Mesenteric fat pad (tissue), 1 donor: ENCODE results near the gene MLXIPL. TPM values are rescaled to one million over a fixed set of nuclear protein-coding genes. Genes with fewer than 3 reads are reported as not detected.
"Not testable (repeated sequence)": the region's sequence is repeated elsewhere in the genome, so short reads cannot be mapped to it uniquely, and the experiment has no call there.

ENCODE experiments used
- DNase-seq: peaks from one replicate; pipeline ENCODE4 v3.0.0-alpha.2; 2020; ENCODE audit warnings: low spot score
- total RNA-seq: library from RNA; stranded (reverse); fragmentation: NEBNext Ultra II Directional; extraction: Animal tissue kit (Norgen Biotek cat#: 25700); gene quantifications from one replicate; pipeline ENCODE4 v1.2.1, GENCODE V29; 2021
- donor health status: DM: yes; HTN: yes; CAD: no.

Gene MLXIPL
- total RNA-seq, 1 donor from 2014 or later: 91.5 TPM

DNA sequence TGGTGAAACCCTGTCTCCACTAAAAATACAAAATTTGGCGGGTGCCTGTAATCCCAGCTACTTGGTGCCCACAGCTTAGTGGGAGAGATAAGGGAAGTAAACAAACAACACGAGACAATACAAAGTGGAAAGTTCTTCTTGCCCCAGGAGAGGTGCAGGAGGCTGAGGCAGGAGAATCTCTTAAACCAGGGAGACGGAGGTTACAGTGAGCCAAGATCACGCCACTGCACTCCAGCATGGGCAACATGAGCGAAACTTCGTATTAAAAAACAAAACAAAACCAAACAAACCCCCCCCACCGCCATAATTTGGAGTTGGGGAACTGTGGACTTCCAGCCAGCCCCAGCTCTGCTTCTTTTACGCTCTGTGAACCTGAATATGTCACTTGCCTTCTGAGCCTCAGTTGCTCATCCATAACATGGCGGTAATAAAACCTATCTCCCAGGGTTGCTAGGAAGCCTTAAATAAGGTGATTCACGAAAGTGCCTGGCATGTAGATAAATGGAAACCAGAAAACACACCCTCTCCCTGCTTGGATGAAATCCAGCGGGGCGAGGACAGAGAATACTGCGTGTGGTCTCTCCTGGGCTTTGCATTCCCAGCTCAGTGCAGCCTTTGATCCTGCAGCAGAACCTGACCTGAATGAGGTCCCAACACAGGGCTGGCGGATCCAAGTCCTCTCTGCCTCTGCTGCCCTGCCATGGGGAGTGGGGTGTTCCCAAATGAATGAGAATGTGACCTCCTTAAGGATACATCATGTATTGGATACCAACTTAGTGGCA is 10.2 kb downstream of the MLXIPL start:
- DNase-seq: no peak

DNA sequence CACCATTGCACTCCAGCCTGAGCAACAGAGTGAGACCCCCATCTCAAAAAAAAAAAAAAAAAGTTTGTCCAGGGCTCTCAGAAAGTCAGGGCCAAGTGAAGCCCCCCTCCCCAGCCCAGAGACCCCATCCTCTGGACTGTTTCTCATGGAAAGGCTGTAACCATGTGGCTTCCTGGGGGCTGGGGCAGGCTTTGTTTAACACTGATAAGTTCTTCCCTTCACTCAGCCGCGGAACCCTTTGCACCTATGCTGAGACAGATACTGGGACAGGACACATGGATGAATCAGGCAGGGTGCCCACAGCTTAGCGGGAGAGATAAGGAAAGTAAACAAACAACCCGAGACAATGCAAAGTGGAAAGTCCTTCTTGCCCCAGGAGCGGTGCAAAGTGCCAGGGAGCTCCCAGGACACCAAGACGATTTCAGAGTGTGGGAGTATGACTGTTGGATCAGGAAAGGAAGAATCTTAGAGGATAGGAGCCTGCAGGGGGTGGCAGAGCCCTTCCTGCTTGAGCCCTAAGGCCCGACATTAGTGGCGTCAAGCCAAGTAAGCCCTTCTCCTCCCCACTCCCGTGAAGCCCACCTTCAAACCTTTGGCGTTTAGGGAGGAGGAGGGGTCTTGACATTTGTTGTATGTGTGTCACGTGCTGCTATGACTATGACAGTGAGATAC is 11.6 kb downstream of the MLXIPL start:
- DNase-seq: no peak

DNA sequence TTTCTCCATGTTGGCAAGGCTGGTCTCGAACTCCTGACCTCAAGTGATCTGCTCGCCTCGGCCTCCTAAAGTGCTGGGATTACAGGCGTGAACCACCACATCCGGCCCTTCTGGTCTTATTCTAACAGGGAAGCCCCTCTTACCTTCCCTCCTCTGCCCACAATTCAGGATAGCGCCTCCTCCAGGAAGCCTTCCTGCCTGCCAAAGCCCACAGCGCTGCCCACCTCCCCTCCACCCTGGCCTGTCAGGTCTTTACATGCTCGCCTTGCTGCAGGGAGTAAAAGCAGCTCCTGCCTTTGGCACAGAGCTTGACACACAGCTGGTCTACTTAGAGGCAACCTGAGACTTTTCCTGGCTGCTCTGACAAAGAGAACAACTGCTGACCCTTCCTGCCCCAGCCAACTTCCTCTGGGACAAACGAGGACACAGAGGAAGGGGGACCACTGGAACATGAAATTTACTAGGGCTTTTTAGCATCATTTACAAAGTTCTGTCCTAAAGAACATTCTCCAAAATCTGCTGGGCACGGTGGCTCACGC is 13.2 kb downstream of the MLXIPL start:
- DNase-seq: no peak

DNA sequence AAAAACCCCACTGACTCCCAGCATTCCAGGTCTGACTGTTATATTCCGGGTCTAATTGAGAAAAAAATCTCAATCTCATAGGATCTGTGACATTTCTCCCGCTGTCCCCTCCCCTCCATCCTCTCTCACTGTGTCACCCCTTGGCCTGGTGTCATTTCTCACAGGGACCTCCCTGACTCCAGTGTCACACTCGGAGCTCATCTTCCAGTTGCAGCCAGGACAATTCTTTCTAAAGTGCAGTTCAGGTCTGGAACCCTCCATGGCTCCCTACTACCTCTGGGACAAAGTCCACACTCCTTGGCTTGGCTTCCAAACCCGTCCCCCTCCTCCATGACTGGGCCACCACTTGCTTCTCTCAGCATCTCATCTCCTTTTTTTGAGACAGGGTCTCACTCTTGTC is 14.2 kb downstream of the MLXIPL start:
- no peak for DNase-seq

DNA sequence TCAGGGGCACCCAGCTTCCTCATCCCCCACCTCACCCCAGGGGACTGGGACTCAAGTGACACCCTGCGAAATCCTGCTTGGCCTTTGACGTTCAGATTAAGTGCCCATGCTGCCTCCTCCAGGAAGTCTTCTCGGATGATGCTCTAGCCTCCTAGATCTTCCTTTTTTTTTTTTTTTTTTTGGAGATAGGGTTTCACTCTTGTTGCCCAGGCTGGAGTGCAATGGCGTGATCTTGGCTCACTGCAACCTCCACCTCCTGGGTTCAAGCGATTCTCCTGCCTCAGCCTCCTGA is 16.7 kb downstream of the MLXIPL start:
- DNase-seq: not testable (repeated sequence)

DNA sequence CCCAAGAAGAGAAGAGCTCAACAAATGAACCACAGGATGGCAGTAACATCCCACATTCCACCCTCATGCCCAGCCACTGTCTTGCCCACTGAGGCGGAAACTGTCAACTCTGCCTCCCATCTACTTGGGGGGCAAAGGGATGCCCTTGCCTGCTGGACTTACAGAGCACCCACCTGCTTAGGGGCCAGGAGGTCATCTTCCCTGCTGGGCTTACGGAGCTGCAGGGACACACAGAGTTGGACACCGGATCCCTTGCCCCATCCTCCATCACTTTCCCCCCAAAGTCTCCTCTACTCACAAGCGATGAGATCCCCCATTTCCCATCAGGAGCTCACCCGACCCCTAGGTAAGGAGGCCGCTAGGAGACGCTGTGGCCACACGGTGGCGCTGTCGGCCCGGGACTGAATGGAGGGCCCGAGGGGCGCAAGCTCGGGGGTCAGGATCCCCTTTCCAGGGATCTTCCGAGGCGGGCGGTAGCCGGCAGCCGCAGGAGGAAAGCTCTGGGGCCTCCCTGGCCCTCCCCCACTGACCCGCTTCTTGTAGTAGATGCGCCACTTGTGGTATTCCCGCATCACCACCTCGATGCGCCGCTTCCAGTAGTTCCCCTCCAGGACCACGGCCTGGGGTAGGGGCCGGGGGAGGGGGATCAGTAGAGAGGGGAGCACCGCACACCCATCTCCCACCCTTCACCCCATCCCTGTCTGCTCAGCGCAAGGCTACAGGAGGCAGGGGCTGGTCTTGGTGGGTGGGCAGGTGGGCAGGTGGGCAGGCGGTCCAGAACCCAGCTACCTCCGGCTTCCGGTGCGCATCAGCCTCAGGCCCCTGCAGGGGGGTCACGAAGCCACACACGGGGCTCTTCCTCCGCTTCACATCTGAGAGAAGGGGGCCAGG is 17.3 kb downstream of the MLXIPL start:
- DNase-seq: no peak

DNA sequence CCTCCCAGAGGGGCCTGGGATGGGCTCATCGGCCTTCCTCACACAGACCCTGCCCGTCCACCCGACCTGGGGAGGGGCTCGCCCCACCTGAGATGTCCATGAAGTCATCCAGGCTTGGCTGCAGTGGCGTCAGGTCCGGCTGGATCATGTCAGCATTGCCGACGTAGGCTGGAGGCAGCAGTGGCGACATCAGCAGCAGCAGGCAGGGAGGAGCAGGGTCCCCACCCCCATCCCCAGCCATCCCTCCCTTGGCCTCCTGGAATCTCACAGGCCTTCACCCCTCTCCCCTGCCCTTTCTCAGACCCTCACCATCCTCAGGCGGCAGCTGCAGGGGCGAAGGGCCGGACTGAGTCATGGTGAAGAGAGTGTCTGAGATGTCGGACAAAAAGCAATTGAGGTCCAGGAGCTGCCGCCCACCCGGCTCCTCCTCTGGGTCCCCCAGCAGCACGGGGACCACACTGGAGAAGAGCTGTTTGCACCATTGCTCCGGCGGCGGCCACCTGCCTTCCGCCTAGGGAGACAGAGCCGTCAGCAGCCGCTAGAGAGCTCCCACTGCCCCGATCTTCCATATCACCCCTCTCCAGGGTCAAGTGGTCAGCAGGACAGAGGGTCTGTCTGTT is 18.6 kb downstream of the MLXIPL start:
- no peak for DNase-seq

DNA sequence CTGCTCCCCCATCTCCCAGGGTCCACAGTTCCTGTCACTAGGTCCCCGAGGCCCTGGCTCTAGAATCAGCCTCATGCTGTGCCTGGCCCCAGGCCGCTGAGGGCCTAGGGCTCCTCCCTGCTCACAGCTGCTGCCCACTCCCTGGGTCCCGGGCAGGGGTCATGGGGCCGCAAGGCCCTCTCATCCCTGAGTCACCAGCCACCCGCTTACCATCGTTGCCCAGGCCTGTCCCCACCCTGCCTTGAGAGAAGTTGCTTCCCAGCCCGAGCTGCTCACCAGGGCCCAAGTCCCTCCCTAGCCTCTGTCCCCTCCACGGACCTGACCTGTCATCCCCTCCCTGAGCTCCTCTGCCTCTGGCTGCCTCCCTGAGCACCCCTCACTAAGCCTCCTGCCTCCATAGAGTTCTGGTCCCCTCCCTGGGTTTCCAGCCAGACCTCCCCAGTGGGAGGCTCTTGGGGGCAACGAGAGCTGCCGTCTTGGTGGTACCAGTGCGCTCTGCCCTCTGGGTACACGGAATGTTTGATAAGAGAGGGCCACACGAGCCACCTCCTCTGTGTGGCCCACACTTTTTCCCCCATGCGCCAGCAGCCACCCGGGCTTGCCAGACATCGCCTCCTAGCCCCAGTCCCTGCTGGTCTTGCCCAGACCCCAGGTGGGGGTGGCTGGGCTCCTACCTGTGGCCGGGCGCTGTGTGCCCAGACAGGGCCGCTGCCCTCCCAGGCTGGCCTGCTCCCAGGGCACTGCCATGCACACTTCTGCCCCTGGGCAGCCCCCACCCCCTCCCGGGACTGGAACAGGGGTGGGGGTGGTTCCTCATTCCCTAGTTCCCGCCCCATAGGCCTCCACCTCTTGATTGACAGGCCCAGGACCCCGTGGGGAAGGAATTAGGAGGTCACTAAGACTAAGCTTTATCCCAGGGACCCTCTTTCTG is 21.3 kb downstream of the MLXIPL start:
- no peak for DNase-seq

DNA sequence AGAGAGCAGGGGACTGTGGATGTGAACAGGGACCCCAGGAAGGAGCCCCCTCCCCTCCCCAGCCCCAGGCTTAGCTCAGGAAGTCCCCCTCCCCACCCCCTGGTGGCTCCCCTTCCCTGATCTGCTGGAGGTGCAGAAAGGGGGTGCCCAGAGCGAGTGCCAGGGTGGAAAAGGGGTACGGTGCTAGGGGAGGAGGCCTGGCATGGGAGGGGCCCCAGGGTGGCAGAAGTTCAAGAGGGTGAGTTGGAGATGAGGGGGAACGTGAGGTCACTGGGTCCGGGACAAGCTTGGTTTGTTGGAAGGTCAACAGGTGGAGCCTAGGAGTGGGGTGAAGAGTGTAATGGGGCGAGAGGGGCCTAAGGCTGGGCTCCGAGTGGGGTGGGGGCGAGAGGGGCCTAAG is 24.4 kb downstream of the MLXIPL start:
- DNase-seq: no peak

DNA sequence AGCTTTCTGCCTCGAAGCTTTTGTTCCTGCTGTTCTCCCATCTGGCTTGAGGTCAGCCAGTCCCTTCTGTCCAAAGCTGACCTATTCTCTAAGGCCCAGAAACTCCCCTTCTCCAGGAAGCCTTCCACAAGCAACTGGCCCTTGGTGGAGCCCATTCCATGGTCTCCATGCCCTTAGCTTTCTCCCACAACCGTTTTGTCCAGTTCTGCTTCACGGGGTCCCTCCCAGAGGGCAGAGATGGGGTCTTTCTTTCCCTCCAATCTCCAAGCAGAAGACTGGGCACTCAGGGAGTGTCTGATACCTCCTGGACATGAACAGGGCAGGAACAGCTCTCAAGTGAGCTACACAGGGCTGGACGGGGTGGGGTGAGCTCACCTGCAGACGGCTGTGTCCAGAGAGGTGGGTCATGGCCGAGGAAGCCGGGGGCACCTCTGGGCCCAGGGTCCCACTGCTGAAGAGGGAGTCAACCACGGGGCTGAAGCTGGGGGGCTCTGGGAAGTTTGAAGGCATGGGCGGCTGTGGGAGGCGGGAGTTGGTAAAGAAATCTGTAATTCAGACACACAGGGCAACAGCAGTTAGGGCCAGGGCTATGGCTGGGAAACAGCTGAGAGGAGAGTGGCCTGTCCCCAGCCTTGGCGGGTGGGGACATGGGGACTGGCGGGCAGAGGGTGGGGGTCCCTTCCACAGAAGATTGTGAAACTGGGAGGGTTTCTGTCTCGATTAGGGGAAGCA is 25.0 kb downstream of the MLXIPL start:
- no peak for DNase-seq

DNA sequence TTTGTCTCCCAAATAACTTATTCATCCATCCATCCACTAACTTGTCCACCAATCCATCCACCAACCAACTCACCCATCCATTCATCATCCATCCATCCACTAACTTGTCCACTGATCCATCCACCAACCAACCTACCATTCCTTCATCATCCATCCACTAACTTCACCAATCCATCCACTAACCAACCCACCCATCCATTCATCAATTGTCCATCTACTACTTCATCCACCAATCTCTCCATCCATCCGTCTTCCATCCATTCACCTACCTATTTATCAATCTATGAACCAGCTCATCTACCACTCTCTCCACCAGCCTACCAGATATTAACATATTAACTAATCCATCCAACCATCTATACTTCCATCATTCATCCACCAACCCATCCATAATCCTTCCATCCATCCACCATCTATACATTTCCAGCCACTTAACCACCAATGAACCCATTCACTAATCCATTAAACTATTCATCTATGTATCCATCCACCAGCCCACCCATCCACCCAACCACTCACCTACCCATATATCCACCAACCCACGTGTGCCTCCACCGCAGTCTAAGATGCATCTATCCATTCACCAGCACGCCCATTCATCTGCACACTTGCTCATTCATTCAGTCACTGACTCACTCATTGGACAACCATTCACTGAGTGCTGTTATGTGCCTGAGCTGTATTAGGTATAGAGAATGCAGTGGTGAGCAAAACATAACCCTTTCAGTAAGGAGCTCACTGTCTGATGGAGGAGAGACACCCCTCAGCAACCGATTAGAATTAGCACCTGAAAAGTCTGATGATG is 26.1 kb downstream of the MLXIPL start:
- no peak for DNase-seq

DNA sequence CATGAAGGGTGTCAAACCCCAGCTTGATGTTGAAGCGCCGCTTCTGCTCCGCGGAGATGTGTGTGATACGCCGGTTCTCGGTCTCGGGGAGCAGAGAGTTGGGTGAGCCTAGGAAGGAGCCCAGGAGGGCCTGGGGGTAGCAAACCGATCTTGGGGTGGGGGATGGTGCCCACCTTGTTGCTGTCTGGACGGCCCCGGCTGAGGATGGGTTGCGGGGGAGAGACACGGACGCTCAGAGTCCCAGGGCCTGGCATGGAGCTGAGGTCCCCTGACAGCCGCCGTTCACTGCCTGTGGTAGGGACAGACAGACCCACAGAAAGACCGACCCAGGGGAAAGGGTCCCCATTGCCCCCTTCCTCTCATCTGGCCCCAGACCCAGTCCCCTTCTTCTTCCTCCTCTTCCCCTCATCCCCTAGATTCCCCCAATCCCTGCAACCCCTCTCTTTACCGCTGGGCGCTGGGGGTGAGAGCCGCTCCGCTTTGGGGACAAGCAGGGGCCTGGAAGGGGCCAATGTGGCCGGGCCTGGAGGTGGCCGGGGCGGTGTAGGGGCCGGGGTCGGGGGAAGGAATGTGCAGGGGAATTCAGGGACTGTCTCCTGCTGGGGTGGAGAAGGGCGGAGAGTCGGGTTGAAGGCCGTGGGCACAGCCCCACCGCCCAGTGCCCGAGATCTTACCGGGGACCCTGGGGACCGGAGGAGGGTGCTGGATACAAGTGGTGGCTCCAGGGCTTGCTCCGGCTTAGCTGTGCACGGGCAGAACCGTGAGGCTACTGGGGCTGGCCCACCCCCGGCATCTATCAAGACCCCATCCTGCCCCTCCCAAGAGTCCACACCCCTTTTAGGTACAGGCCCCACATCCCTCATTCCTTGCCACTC is 27.9 kb downstream of the MLXIPL start:
- no peak for DNase-seq

DNA sequence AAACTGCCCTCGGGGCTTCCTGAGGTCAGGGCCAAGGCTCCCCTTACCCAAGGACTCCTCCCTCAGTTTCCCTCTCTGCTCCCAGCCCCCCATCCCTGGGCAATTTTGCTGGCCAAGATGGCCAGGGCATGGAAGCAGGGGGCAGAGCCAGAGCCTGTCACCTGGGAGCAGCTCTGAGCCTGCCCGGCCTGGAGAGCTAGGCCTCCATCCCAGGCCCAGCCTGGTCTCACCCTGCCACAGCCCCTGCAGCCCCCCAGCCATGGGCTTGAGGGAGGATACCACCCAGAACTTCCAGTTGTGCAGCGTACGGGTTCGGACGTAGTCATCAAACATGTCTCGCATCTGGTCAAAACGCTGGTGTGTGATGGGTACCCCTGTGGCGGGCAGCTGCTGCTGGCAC is 29.0 kb downstream of the MLXIPL start:
- DNase-seq: no peak

DNA sequence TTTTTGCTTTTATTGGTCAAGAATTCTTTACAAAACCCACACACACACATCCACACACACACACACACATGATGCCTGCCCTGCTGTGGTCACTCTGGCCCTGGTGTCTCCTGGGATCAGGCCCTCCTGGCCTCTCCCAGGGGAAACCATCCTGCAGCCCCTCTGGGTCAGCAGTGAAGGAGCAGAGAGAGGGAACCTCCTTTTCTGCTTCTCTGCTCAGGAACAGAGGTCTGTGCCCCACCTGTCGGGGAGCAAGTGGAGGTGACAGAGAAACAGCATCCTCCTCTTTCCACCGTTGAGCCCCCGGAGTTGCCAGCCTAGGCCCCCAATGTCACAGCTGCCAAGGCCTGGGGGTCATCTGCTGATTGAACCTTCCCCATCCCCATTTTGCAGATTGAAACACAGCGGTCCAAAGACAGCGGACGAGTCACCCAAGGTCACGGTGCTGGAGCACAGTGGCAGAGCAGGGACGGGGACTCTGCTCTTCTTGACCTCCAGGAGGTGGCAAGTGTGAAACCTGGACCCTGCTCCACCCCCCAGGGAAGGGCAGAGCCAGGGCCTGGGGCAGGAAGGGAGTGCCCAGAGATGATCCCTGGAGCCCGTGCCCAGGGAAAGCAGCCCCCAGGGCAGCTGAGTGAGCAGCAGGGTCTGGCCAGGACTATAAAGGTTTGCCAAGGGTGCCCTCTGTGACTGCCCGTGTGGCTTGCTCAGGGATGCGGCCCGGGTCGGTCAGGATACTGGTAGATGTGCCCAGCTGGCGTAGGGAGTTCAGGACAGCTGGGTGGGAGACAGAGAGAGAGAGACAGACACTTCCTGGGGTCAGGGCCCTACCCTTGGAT is 30.9 kb downstream of the MLXIPL start:
- DNase-seq: no peak

DNA sequence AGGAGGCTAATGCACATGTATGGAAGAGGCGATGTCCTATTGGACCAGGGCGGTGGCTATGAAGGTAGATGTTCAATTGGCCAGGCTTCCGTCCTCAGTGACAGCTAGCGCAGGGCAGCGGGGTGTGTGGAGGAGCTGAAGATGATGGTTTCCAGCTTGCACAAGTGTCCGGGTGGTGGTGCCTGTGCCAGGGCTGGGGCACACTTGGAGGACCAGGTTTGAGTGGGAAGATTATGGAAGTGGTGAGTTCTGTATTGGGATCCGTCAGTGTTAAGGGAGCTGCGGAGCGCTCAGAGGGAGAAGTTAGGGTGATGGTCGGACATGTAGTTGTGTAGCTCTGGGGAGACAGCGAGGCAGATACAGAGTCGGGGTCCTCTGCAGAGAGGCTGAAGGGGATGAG is 37.4 kb downstream of the MLXIPL start:
- no peak for DNase-seq

DNA sequence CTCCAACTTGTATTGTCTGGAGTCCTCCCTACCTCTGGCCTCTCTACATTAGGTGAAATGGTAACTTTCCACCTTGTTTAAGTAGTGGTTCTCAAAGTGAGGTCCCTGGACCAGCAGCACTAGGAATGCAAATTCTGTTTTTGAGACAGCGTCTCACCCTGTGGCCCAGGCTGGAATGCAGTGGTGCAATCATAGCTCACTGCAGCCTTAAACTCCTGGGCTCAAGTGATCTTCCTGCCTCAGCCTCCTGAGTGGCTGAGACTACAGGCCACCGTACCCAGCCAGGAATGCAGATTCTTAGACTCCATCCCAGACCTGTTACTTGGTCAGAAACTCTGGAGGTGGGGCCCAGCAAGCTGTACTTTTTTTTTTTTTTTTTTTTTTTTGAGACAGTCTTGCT is 39.1 kb downstream of the MLXIPL start:
- DNase-seq: no peak

DNA sequence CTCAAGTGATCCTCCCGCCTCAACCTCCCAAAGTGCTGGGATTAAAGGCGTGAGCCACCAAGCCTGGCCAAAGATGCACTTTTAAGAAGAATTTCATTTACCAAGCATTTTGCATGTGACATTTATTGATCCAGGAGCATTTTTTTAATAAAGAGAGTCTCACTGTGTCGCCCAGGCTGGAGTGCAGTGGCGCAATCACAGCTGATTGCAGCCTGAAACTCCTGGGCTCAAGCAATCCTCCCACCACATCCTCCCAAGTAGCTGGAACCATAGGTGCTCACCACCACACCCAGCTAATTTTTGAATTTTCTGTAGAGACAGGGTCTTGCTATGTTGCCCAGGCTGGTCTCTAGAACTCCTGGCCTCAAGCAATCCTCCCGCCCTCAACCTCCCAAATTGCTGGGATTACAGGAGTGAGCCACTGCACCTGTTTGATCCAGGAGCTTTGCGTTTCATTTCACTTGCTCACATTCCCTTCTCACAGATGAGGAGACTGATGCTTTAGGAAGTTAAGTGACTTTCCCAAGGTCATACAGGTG is 41.6 kb downstream of the MLXIPL start:
- no peak for DNase-seq
